ENCODE data around the gene RASAL1. TPM values are rescaled to one million over a fixed set of nuclear protein-coding genes. Genes with fewer than 3 reads are reported as not detected.
A peak's percentile ranks its signal among the peaks of the same experiment; 100 is the strongest.

The RASAL1 gene
- total RNA-seq, 1 donor from 2014 or later, result 1.4 TPM

GRCh38 chr12:113114447-113115178 lies 20.9 kb downstream of the RASAL1 start:
- Mint-ChIP-seq H3K27me3 (ENCODE audit: insufficient read depth, low read depth) (peaks cover 16% of the 10 kb centered on the region), H3K9me3 (no peaks in the 10 kb centered on the region), H3K27ac (no peak overlapping the region), H3K36me3 (no peaks in the 10 kb centered on the region), H3K4me1 (peaks cover 16% of the 10 kb centered on the region), H3K4me3 (no peak overlapping the region)
- Histone ChIP-seq H3K79me2 (ENCODE audit: low read depth) (no peaks in the 10 kb centered on the region), H4K20me1 (ENCODE audit: low read depth) (no peaks in the 10 kb centered on the region), H3K36me3 (no peaks in the 10 kb centered on the region), H2AFZ (replicated peaks) (no peak overlapping the region), H3K4me3 (no peak overlapping the region), H3K9me3 (ENCODE audit: low read depth) (no peaks in the 10 kb centered on the region), H3K4me2 (no peak overlapping the region), H3K27ac (no peak overlapping the region), H3F3A (ENCODE audit: low read depth) (no peaks in the 10 kb centered on the region), H3K27me3 (no peaks in the 10 kb centered on the region), H3K9ac (no peak overlapping the region), H3K4me1 (no peaks in the 10 kb centered on the region)
- TF ChIP-seq, protein P1, sequence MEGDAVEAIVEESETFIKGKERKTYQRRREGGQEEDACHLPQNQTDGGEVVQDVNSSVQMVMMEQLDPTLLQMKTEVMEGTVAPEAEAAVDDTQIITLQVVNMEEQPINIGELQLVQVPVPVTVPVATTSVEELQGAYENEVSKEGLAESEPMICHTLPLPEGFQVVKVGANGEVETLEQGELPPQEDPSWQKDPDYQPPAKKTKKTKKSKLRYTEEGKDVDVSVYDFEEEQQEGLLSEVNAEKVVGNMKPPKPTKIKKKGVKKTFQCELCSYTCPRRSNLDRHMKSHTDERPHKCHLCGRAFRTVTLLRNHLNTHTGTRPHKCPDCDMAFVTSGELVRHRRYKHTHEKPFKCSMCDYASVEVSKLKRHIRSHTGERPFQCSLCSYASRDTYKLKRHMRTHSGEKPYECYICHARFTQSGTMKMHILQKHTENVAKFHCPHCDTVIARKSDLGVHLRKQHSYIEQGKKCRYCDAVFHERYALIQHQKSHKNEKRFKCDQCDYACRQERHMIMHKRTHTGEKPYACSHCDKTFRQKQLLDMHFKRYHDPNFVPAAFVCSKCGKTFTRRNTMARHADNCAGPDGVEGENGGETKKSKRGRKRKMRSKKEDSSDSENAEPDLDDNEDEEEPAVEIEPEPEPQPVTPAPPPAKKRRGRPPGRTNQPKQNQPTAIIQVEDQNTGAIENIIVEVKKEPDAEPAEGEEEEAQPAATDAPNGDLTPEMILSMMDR (IDR thresholded peaks at IDR 0.05), result no peak
- no peak for TF ChIP-seq EZH2phosphoT487 (IDR thresholded peaks at IDR 0.05)
- no peak for DNase-seq (ENCODE audit: low spot score)

GRCh38 chr12:113113397-113113796 lies 22.2 kb downstream of the RASAL1 start:
- H3K36me3 Mint-ChIP-seq, result no peaks in the 10 kb centered on the region

DNA sequence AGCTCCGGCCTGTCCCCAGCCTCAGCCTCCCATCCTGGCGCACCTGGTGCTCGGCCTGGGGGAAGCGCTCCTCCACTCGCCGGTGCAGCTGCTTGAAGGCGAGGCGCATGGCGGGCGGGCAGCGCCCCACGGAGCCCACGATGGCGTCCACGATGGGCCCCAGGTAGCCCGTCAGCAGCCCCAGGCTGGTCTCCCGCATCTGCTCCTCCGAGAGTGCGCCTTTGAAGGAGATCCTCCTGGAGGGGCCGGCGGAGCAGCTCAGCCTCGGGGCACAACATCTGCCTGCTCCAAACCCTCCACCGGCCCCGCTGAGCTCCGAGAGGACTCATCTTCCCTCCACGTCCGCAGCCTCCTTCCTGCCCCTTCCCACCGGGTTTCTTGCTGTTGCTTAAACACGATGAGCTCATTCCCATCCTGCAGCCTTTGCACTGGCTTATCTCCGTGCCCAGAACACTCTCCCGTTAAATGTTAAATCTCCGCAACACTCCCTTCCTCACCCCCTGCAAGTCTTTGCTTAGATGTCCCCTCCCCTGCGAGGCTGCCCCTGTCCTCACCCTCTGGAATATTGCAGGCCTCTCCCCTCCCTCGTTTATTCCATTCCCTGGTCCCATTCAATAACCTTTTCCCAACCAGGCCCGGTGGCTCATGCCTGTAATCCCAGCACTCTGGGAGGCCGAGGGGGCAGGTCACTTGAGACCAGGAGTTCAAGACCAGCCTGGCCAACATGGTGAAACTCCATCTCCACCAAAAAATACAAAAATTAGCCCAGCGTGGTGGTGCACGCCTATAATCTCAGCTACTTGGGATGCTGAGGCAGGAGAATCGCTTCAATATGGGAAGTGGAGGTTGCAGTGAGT lies 23.3 kb downstream of the RASAL1 start:
- Histone ChIP-seq H2AFZ (replicated peaks) (no peak overlapping the region), H3F3A (ENCODE audit: low read depth) (no peaks in the 10 kb centered on the region), H3K27me3 (no peaks in the 10 kb centered on the region), H3K36me3 (no peaks in the 10 kb centered on the region), H3K79me2 (ENCODE audit: low read depth) (no peaks in the 10 kb centered on the region), H3K9ac (no peak overlapping the region), H3K4me1 (no peaks in the 10 kb centered on the region), H3K4me3 (no peak overlapping the region), H3K27ac (no peak overlapping the region), H4K20me1 (ENCODE audit: low read depth) (no peaks in the 10 kb centered on the region), H3K4me2 (no peak overlapping the region), H3K9me3 (ENCODE audit: low read depth) (no peaks in the 10 kb centered on the region)
- peak overlapping the region; percentile 57 for H3K27ac Mint-ChIP-seq
- TF ChIP-seq EZH2 (IDR thresholded peaks at IDR 0.05) (no peak), EZH2phosphoT487 (IDR thresholded peaks at IDR 0.05) (no peak)
- TF ChIP-seq, protein P1 (IDR thresholded peaks at IDR 0.05), result no peak
- no peak for DNase-seq (ENCODE audit: low spot score)
- no peaks in the 10 kb centered on the region for H3K9me3 Mint-ChIP-seq
- peaks cover 19% of the 10 kb centered on the region for H3K27me3 Mint-ChIP-seq (ENCODE audit: insufficient read depth, low read depth)
- H3K36me3 Mint-ChIP-seq, result no peaks in the 10 kb centered on the region
- H3K4me3 Mint-ChIP-seq, result no peak overlapping the region
- peaks cover 9% of the 10 kb centered on the region for H3K4me1 Mint-ChIP-seq

More at GRCh38 chr12:113113397-113113796, 22.2 kb downstream of the RASAL1 start:
- Histone ChIP-seq H3K79me2 (ENCODE audit: low read depth) (no peaks in the 10 kb centered on the region), H3K27me3 (no peaks in the 10 kb centered on the region), H3K27ac (no peak overlapping the region), H2AFZ (replicated peaks) (no peak overlapping the region), H3K4me3 (no peak overlapping the region), H3K9me3 (ENCODE audit: low read depth) (no peaks in the 10 kb centered on the region), H3K36me3 (no peaks in the 10 kb centered on the region), H4K20me1 (ENCODE audit: low read depth) (no peaks in the 10 kb centered on the region), H3K9ac (no peak overlapping the region), H3K4me1 (no peaks in the 10 kb centered on the region), H3F3A (ENCODE audit: low read depth) (no peaks in the 10 kb centered on the region), H3K4me2 (no peak overlapping the region)
- H3K27ac Mint-ChIP-seq, result no peak overlapping the region
- no peak overlapping the region for H3K4me3 Mint-ChIP-seq
- H3K9me3 Mint-ChIP-seq, result no peaks in the 10 kb centered on the region
- peaks cover 13% of the 10 kb centered on the region for H3K4me1 Mint-ChIP-seq
- H3K27me3 Mint-ChIP-seq (ENCODE audit: insufficient read depth, low read depth), result peaks cover 12% of the 10 kb centered on the region
- DNase-seq (ENCODE audit: low spot score), result no peak
- TF ChIP-seq EZH2 (IDR thresholded peaks at IDR 0.05) (no peak), EZH2phosphoT487 (IDR thresholded peaks at IDR 0.05) (no peak)
- TF ChIP-seq, protein P1 (IDR thresholded peaks at IDR 0.05), result no peak
